ENCODE results near the gene EVI5L. TPM values are rescaled to one million over a fixed set of nuclear protein-coding genes. Genes with fewer than 3 reads are reported as not detected.

The EVI5L gene
- total RNA-seq, 1 experiment from 2014 or later, result 6.4 TPM

- TF ChIP-seq CTCF (IDR thresholded peaks at IDR 0.05), result no peak
- TF ChIP-seq, protein P1, sequence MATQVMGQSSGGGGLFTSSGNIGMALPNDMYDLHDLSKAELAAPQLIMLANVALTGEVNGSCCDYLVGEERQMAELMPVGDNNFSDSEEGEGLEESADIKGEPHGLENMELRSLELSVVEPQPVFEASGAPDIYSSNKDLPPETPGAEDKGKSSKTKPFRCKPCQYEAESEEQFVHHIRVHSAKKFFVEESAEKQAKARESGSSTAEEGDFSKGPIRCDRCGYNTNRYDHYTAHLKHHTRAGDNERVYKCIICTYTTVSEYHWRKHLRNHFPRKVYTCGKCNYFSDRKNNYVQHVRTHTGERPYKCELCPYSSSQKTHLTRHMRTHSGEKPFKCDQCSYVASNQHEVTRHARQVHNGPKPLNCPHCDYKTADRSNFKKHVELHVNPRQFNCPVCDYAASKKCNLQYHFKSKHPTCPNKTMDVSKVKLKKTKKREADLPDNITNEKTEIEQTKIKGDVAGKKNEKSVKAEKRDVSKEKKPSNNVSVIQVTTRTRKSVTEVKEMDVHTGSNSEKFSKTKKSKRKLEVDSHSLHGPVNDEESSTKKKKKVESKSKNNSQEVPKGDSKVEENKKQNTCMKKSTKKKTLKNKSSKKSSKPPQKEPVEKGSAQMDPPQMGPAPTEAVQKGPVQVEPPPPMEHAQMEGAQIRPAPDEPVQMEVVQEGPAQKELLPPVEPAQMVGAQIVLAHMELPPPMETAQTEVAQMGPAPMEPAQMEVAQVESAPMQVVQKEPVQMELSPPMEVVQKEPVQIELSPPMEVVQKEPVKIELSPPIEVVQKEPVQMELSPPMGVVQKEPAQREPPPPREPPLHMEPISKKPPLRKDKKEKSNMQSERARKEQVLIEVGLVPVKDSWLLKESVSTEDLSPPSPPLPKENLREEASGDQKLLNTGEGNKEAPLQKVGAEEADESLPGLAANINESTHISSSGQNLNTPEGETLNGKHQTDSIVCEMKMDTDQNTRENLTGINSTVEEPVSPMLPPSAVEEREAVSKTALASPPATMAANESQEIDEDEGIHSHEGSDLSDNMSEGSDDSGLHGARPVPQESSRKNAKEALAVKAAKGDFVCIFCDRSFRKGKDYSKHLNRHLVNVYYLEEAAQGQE (IDR thresholded peaks at IDR 0.05; ENCODE audit: insufficient read depth in 1 of 2, low read depth in 2 of 2, low read length in 1 of 2), result no peak
- TF ChIP-seq SIN3A (IDR thresholded peaks at IDR 0.05; ENCODE audit: borderline replicate concordance, insufficient read depth, low read depth, low read length), result no peak
- TF ChIP-seq POLR2AphosphoS5 (IDR thresholded peaks at IDR 0.05; ENCODE audit: low read depth, low read length), result no peak
- no peak for TF ChIP-seq TCF7L2 (IDR thresholded peaks at IDR 0.05; ENCODE audit: low read depth, low read length)
- no peaks in the 10 kb centered on the region for H3K36me3 ChIP-seq (ENCODE audit: control insufficient read depth, insufficient read depth, low read length)
- no peaks in the 10 kb centered on the region for H3K27me3 ChIP-seq (ENCODE audit: control insufficient read depth, insufficient read depth, low read length)
- no peaks in the 10 kb centered on the region for H3K9me3 ChIP-seq (ENCODE audit: control insufficient read depth, insufficient read depth, low read depth, low read length)
- no peak overlapping the region for H3K4me3 ChIP-seq (ENCODE audit: low read depth in 2 of 2, low read length in 2 of 2)
- POLR2A ChIA-PET, result interaction anchor here (0.6 kb wide), 1 partner anchor 221 kb away, joined by 9 read pairs; no protein-coding TSS in a partner anchor
- intact Hi-C loops (cut with micrococcal nuclease; ENCODE audit: unreplicated experiment) (no loop called here), in situ Hi-C loops (cut with HindIII; ENCODE audit: low pct_unique_long_range_greater_than_20kb, low sequenced_read_pairs) (no loop called here)
- DNase-seq (ENCODE audit: low read depth, low spot score), result no peak
- BruUV-seq (replicated peaks), result no TSS peak
- ATAC-seq, result no peak
- CTCF ChIA-PET, result no interaction called here
- no peak overlapping the region for H3K27ac ChIP-seq (ENCODE audit: low read length)
- no peaks in the 10 kb centered on the region; the same call in 1 of the 2 replicates for H3K4me1 ChIP-seq (ENCODE audit: control insufficient read depth, insufficient read depth, low read length)
These were observed 19.6 kb downstream of the EVI5L start for GRCh38 chr19:7849631-7849999.

DNA sequence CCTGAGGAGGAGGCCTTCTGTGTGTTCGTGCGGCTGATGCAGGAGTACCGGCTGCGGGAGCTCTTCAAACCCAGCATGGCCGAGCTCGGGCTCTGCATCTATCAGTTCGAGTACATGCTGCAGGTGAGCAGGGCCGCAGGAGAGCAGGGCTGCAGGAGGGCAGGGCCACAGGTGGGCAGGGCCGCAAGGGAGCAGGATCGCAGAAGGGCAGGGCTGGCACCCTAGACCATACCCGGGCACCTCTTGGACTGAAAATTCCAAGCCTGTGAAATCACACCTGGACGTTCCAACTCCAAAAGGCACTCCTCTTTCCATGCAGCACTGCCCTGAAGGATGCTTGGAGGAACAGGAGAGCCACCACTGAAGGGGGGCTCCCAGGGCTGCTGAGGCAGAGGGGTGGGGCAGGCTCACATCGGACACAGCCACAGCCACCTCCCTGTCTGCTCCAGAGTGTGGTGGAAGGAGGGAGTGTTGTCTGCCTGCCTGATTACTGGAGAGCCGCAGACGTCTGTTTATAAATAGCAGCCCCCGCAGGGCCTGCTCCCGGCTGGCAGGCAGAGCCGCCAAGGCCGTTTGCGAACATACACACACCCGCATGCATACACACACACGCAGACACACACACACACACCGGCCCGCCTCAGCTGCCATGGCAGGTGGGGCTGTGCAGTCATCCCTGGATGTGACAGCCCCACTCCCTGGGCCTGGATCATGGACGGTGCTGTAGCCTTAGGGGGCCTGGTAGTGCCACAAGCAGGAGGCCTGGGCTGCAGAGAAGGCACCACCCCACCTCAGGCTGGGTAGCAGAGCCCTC lies 20.2 kb downstream of the EVI5L start:
- ATAC-seq, result no peak
- H3K4me1 ChIP-seq (ENCODE audit: control insufficient read depth, insufficient read depth, low read length), result no peaks in the 10 kb centered on the region; the same call in 1 of the 2 replicates
- in situ Hi-C loops (cut with HindIII; ENCODE audit: low pct_unique_long_range_greater_than_20kb, low sequenced_read_pairs), result no loop called here
- no peaks in the 10 kb centered on the region for H3K27me3 ChIP-seq (ENCODE audit: control insufficient read depth, insufficient read depth, low read length)
- no peak overlapping the region for H3K27ac ChIP-seq (ENCODE audit: low read length)
- intact Hi-C loops (cut with micrococcal nuclease; ENCODE audit: unreplicated experiment), result no loop called here
- POLR2A ChIA-PET, result interaction anchor here (0.6 kb wide), 1 partner anchor 221 kb away, joined by 9 read pairs; no protein-coding TSS in a partner anchor
- no peaks in the 10 kb centered on the region for H3K36me3 ChIP-seq (ENCODE audit: control insufficient read depth, insufficient read depth, low read length)
- TF ChIP-seq SIN3A (IDR thresholded peaks at IDR 0.05; ENCODE audit: borderline replicate concordance, insufficient read depth, low read depth, low read length), result no peak
- TF ChIP-seq CTCF (IDR thresholded peaks at IDR 0.05), result no peak
- TF ChIP-seq POLR2AphosphoS5 (IDR thresholded peaks at IDR 0.05; ENCODE audit: low read depth, low read length), result no peak
- TF ChIP-seq, protein P1 (IDR thresholded peaks at IDR 0.05; ENCODE audit: insufficient read depth in 1 of 2, low read depth in 2 of 2, low read length in 1 of 2), result no peak
- no peak for TF ChIP-seq TCF7L2 (IDR thresholded peaks at IDR 0.05; ENCODE audit: low read depth, low read length)
- H3K9me3 ChIP-seq (ENCODE audit: control insufficient read depth, insufficient read depth, low read depth, low read length), result no peaks in the 10 kb centered on the region
- CTCF ChIA-PET, result no interaction called here
- BruUV-seq (replicated peaks), result no TSS peak
- no peak overlapping the region for H3K4me3 ChIP-seq (ENCODE audit: low read depth in 2 of 2, low read length in 2 of 2)
- no peak for DNase-seq (ENCODE audit: low read depth, low spot score)

Measured in Panc1 (cell line).